ENCODE measurements around the gene CNR2.
"Not testable (repeated sequence)": the region's sequence is repeated elsewhere in the genome, so short reads cannot be mapped to it uniquely, and the experiment has no call there.

Gene CNR2

DNA sequence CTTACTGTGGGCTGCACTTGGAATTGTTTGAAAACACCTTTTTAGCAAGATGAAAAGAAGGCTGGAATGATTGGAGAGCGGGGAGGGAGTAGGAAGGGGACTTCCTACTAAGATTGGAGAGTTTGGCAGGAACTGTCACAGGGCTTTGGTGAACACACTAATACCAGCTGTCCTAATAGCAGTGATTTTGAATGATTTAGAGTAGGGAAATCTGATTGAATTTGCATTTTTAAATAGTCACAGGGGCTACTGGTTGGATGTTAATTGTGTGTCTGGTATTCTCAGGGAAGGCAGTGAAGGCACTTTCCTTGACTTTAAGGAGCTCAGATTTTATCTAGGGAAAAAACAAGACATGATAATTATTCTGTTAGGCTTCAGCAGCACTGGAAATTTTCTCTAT lies 85.4 kb downstream of the CNR2 start:
- DNase-seq, result no peak

DNA sequence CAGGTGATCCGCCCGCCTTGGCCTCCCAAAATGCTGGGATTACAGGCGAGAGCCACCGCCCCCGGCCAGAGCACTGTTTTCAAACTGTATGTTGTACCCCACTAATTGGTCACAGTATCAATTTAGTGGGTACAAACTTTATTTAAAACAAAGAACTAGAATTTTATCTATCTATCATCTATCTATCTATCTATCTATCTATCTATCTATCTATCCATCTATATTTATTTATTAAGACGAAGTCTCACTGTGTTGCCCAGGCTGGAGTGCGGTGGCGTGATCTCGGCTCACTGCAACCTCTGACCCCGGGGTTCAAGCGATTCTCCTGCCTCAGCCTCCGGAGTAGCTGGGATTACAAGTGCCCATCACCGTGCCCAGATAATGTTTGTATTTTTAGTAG lies 86.6 kb downstream of the CNR2 start:
- not testable (repeated sequence) for DNase-seq

DNA sequence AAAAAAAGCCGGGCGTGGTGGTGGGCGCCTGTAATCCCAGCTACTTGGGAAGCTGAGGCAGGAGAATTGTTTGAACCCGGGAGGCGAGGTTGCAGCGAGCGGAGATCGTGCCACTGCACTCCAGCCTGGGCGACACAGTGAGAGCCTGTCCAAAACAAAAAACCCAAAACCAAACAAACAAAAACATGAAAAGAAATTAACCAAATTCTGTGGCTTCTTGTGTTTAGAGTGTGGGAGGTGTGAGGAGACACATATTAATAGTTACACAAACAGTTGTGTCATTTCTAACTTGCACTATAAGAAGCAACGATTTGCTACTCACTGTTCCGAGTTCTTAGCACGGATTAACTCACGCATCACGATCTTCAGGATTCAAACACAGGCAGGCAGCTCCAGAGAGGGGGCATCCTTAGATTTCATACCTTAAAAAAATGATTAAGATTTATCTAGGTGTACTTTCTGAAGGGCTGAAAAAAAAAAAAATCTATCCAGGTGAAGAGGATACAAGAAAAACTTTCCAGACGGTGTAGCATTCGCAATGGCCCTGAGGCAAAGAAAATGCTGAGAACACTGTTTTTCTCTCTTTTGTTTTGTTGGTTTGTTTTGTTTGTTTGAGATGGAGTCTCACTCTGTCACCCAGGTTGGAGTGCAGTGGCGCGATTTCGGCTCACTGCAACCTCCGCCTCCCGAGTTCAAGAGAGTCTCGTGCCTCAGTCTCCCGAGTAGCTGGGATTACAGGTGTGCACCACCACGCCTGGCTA lies 87.2 kb downstream of the CNR2 start:
- DNase-seq, result no peak

DNA sequence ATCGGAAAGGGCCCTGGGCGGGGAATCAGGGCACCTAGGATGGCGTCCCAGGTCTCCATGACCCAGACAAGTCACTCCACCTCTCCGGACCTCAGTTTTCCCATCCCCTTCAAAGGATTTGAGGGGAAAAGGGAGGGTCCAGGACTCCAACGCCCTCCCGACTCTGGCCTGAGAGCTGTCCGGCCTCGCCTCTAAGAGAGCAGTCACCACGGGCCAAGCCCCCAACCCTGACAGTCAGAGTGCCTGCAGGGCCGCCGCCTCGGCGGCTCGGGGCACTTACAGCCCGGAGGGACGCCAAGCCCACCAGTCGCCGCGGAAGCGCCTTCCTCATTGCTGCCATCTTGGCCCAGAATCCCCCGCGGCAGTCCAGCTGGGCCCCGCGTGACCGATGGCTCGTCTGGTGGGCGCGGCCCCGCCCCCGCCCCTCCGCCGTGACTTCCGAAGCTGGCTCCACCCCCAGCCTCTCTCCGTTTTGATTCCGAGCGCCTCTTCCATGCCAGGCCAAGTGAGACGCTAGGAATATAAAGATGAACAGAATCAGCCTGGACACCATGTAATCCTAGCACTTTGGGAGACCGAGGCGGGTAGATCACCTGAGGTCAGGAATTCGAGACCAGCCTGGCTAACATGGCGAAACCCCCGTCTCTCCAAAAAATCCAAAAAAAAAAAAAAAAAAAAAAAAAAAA lies 87.9 kb downstream of the CNR2 start, which contains the start of gene HMGCL:
HMGCL (minus strand) TSS at position 354 of the 686 bp plus-strand sequence; CDS start at position 340, 14 bp downstream.
- peak; percentile 95 for DNase-seq

DNA sequence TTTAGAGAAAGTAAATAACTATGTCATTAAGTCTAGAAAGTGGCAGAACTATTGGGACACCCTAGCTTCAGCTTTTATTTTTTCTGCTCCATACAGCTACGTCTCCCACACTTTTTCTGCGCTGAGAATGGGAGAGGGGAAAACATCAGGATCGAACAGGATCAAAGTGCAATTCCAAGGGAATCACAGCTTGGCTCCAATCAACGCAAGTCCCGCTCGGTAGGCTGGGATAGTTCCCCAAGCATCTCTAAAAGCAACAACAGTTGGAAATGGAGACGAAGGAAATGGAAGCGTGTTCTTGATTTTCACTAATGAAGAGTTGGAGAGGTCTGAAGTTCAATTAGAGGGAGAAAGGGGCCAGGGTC lies 88.5 kb downstream of the CNR2 start:
- no peak for DNase-seq

DNA sequence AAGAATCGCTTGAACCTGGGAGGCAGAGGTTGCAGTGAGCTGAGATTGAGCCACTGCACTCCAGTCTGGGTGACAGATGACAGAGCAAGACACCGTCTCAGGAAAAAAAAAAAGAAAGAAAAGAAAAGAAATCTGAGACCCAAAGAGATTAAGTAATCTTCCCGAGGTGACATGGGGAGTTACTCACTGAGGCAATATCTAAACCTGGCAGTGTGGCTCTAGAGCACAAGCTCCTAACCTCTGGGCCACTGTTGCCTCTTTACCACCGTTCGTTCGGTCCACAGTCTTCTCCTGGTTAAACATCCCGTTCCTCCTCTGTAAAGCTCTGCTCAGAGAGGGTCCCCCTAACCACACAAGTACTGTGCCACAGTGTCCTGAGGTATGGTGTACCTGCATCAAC lies 89.4 kb downstream of the CNR2 start:
- DNase-seq, result no peak

Data from right forelimb (tissue), 1 donor.